ENCODE results near the gene LANCL3.

Gene LANCL3

GRCh38 chrX:37607243-37607642, 35.8 kb downstream of the LANCL3 start:
- no peak overlapping the region for H3K4me3 ChIP-seq (ENCODE audit: low read depth, low read length)
- no peak for DNase-seq (ENCODE audit: low read depth)
- no peak for TF ChIP-seq CTCF (IDR thresholded peaks at IDR 0.05; ENCODE audit: insufficient read depth, low read depth, low read length, missing control alignments)

GRCh38 chrX:37608156-37608555, 36.7 kb downstream of the LANCL3 start:
- no peak overlapping the region for H3K4me3 ChIP-seq (ENCODE audit: low read depth, low read length)
- no peak for TF ChIP-seq CTCF (IDR thresholded peaks at IDR 0.05; ENCODE audit: insufficient read depth, low read depth, low read length, missing control alignments)
- no peak for DNase-seq (ENCODE audit: low read depth)

- no peak overlapping the region for H3K4me3 ChIP-seq (ENCODE audit: low read depth, low read length)
- TF ChIP-seq CTCF (IDR thresholded peaks at IDR 0.05; ENCODE audit: insufficient read depth, low read depth, low read length, missing control alignments), result no peak
- no peak for DNase-seq (ENCODE audit: low read depth)
These were observed 38.3 kb downstream of the LANCL3 start for GRCh38 chrX:37609727-37610126.

- H3K4me3 ChIP-seq (ENCODE audit: low read depth, low read length), result no peak overlapping the region
- no peak for TF ChIP-seq CTCF (IDR thresholded peaks at IDR 0.05; ENCODE audit: insufficient read depth, low read depth, low read length, missing control alignments)
- DNase-seq (ENCODE audit: low read depth), result no peak
These were observed 42.5 kb downstream of the LANCL3 start for GRCh38 chrX:37613933-37614332.

- TF ChIP-seq CTCF (IDR thresholded peaks at IDR 0.05; ENCODE audit: insufficient read depth, low read depth, low read length, missing control alignments), result no peak
- H3K4me3 ChIP-seq (ENCODE audit: low read depth, low read length), result no peak overlapping the region
- no peak for DNase-seq (ENCODE audit: low read depth)
These were observed 56.1 kb downstream of the LANCL3 start for GRCh38 chrX:37627602-37628001.

- TF ChIP-seq CTCF (IDR thresholded peaks at IDR 0.05; ENCODE audit: insufficient read depth, low read depth, low read length, missing control alignments), result no peak
- H3K4me3 ChIP-seq (ENCODE audit: low read depth, low read length), result no peak overlapping the region
- no peak for DNase-seq (ENCODE audit: low read depth)
These were observed 66.6 kb downstream of the LANCL3 start for GRCh38 chrX:37638047-37638446.

- TF ChIP-seq CTCF (IDR thresholded peaks at IDR 0.05; ENCODE audit: insufficient read depth, low read depth, low read length, missing control alignments), result no peak
- DNase-seq (ENCODE audit: low read depth), result no peak
These were observed 68.7 kb downstream of the LANCL3 start for GRCh38 chrX:37640142-37640541.

More at GRCh38 chrX:37640142-37640541, 68.7 kb downstream of the LANCL3 start:
- no peak overlapping the region for H3K4me3 ChIP-seq (ENCODE audit: low read depth, low read length)

Data from GM12865 (cell line).